Trophoblast cell (in vitro differentiated cells and primary cell): Measurements from ENCODE around the gene PRXL2B.

Source experiments
- DNase-seq, 2 donors: peaks; one replicate each; pipeline ENCODE4 v3.0.0-alpha.2; 2016
- H2AFZ ChIP-seq: 2 replicates; pipeline ENCODE4 v1.6.1; 2013; ENCODE audit warnings: low read length, moderate library complexity, mild to moderate bottlenecking; ENCODE audit not compliant: insufficient read depth, poor library complexity
- H2AK5ac ChIP-seq: 2 replicates; pipeline ENCODE4 v1.6.1; 2013; ENCODE audit warnings: mild to moderate bottlenecking, low read length
- H2BK120ac ChIP-seq: 2 replicates; pipeline ENCODE4 v1.6.1; 2013; ENCODE audit warnings: low read length, mild to moderate bottlenecking, moderate library complexity; ENCODE audit not compliant: insufficient read depth, poor library complexity
- H2BK12ac ChIP-seq: 2 replicates; pipeline ENCODE4 v1.6.1; 2013; ENCODE audit warnings: mild to moderate bottlenecking, low read length, moderate library complexity
- H2BK5ac ChIP-seq: 2 replicates; pipeline ENCODE4 v1.6.1; 2013; ENCODE audit warnings: low read length, low read depth, moderate library complexity, mild to moderate bottlenecking; ENCODE audit not compliant: poor library complexity
- H3K14ac ChIP-seq: 2 replicates; pipeline ENCODE4 v1.6.1; 2013; ENCODE audit warnings: mild to moderate bottlenecking, low read length
- H3K18ac ChIP-seq: 2 replicates; pipeline ENCODE4 v1.6.1; 2013; ENCODE audit warnings: mild to moderate bottlenecking, low read length
- H3K23ac ChIP-seq: 2 replicates; pipeline ENCODE4 v1.6.1; 2013; ENCODE audit warnings: low read length
- H3K27ac ChIP-seq: 2 replicates; pipeline ENCODE4 v1.5.1; 2013; ENCODE audit warnings: low read depth, mild to moderate bottlenecking, inconsistent platforms, low read length, moderate library complexity
- H3K27me3 ChIP-seq: 2 replicates; pipeline ENCODE4 v1.6.1; 2013; ENCODE audit warnings: inconsistent platforms, mild to moderate bottlenecking, low read length, moderate library complexity; ENCODE audit not compliant: insufficient read depth
- H3K36me3 ChIP-seq, 2 experiments: 1 replicate in 1 of 2; 2 replicates in 1 of 2; pipeline ENCODE4 v1.6.1; 2013; ENCODE audit warnings: low read length in 2 of 2, mild to moderate bottlenecking in 2 of 2, moderate library complexity in 1 of 2; ENCODE audit not compliant: insufficient read depth in 2 of 2, control insufficient read depth in 1 of 2
- H3K4ac ChIP-seq: 2 replicates; pipeline ENCODE4 v1.6.1; 2013; ENCODE audit warnings: low read depth, mild to moderate bottlenecking, low read length, moderate library complexity
- H3K4me1 ChIP-seq, 2 experiments: 1 replicate in 1 of 2; 2 replicates in 1 of 2; pipeline ENCODE4 v1.6.1; 2013; ENCODE audit warnings: low read length in 2 of 2, mild to moderate bottlenecking in 2 of 2, moderate library complexity in 1 of 2; ENCODE audit not compliant: insufficient read depth in 2 of 2, control insufficient read depth in 1 of 2
- H3K4me2 ChIP-seq: 2 replicates; pipeline ENCODE4 v1.6.1; 2013; ENCODE audit warnings: inconsistent platforms, mild to moderate bottlenecking, low read length, moderate library complexity
- H3K4me3 ChIP-seq: 2 replicates; pipeline ENCODE4 v1.5.1; 2013; ENCODE audit warnings: mild to moderate bottlenecking, low read depth, low read length, inconsistent platforms
- H3K79me1 ChIP-seq: one replicate; pipeline ENCODE4 v1.6.1; 2013; ENCODE audit warnings: low read length
- H3K79me2 ChIP-seq: 2 replicates; pipeline ENCODE4 v1.6.1; 2013; ENCODE audit warnings: low read length, mild to moderate bottlenecking; ENCODE audit not compliant: control insufficient read depth, insufficient read depth, poor library complexity
- H3K9ac ChIP-seq: 2 replicates; pipeline ENCODE4 v1.6.1; 2013; ENCODE audit warnings: mild to moderate bottlenecking, low read length
- H3K9me3 ChIP-seq: 2 replicates; pipeline ENCODE4 v1.6.1; 2013; ENCODE audit warnings: low read depth, mild to moderate bottlenecking, control low read depth, inconsistent platforms, low read length; ENCODE audit not compliant: insufficient read depth
- H4K12ac ChIP-seq: 2 replicates; pipeline ENCODE4 v1.6.1; 2013; ENCODE audit warnings: low read depth, mild to moderate bottlenecking, low read length, moderate library complexity
- H4K8ac ChIP-seq: 2 replicates; pipeline ENCODE4 v1.6.1; 2013; ENCODE audit warnings: low read depth, mild to moderate bottlenecking, low read length, moderate library complexity
- H4K91ac ChIP-seq: one replicate; pipeline ENCODE4 v1.6.1; 2013; ENCODE audit warnings: low read depth, mild to moderate bottlenecking, low read length, moderate library complexity
- WGBS: extraction: QIAGEN DNeasy Blood & Tissue Kit; methylation state at CpG from one replicate; pipeline ENCODE4 v1.1.7; 2013; ENCODE audit warnings: missing lambda C conversion rate; ENCODE audit not compliant: insufficient read length, insufficient coverage; ENCODE audit errors: extremely low coverage; 5-methylcytosine and 5-hydroxymethylcytosine counted together

PRXL2B gene

DNA sequence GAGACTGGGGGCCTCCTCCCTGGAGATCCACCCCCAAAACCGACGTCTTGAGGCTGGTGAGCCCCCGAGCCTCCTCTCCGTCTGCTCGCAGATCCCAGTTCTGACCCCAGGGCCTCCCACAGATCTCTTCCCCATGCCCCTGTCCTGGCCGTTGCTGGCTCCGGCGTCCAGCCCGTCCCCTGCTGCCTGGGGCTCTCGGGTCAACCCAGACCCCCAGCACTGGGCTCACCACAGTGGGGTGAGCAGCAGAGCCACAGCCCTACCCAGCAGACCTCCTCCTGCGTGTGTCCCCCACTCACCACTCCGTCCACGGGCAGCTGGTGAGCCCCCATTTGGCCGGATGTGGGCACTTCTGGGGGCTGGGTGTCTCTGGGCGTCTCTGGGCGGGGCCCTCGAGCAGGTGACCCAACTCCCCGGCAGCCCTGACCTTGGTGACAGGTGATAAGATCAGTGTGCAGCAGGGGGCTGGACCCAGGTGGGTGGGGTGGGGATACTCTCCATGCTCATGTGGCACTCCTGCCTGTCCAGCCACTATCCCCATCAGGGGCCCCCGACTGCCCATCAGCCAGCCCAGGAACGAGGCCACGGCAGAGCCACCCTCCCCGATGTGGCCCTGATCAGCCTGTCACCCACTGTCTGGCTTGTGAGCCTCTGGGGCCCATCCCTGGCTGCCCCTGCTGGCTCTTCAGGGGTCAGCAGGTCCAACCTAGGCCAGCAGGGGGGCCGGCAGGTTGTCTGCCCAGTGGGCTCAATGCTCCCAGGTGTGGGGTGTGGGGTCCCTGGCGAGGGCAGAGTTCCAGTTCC is 29.7 kb upstream of the PRXL2B start:
- H3K27ac ChIP-seq: no peak overlapping the region
- no peaks in the 10 kb centered on the region for H3K27me3 ChIP-seq
- no peak overlapping the region for H4K8ac ChIP-seq
- no CpG with 5 or more reads among the region's 24 CpGs for WGBS
- no peaks in the 10 kb centered on the region for H3K36me3 ChIP-seq
- no peak overlapping the region for H3K23ac ChIP-seq
- no peak overlapping the region for H2AK5ac ChIP-seq
- H3K4ac ChIP-seq: no peak overlapping the region
- no peak overlapping the region for H3K4me3 ChIP-seq
- no peaks in the 10 kb centered on the region for H3K79me2 ChIP-seq
- H3K9me3 ChIP-seq: no peaks in the 10 kb centered on the region
- H3K4me2 ChIP-seq: no peak overlapping the region
- H3K14ac ChIP-seq: no peak overlapping the region
- no peak overlapping the region for H2BK120ac ChIP-seq
- no peak overlapping the region for H4K12ac ChIP-seq
- H2BK12ac ChIP-seq: no peak overlapping the region
- DNase-seq: no peak
- H4K91ac ChIP-seq: no peak overlapping the region
- no peaks in the 10 kb centered on the region for H3K4me1 ChIP-seq
- no peak overlapping the region for H2AFZ ChIP-seq
- H2BK5ac ChIP-seq: no peak overlapping the region
- no peak overlapping the region for H3K18ac ChIP-seq
- H3K9ac ChIP-seq: no peak overlapping the region
- H3K79me1 ChIP-seq: no peaks in the 10 kb centered on the region

DNA sequence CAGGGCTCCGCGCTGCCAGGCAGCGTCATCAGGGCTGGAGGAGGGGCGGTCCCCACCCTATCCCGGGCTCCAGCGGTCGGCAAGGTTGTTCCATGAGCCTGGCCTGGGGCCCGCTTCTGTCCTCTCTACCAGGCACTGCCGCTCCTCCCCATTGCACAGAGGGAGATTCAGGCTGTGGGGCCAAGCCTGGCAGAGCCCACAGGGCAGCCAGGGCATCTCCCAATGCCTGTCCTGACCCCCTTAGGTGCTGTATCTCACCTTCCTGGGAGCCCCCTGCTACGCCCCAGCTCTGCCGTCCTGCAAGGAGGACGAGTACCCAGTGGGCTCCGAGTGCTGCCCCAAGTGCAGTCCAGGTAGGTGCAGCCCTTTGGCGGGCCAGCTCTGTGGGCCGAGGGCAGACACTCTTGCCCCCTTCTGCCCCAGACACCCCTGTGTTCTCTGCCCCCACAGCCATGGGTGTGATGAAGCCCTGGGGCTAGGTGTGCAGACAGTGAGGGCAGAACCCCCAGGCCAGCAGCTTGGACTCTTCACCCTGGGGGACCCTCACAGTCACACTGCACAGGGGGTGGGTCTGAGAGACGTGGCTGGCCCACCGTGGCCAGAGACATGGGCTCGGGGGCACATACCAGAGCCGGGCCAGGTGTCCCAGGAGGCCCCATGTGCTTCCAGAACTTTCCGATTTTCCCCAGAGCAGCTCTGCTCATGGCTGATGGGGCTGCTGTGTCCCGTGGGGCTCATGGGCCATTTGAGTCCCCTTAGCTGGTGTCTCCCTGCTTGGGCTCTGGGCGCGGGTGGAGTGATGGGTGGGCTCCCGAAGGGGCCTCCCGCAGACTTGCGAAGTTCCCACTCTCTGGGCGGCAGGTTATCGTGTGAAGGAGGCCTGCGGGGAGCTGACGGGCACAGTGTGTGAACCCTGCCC is 28.8 kb upstream of the PRXL2B start:
- no peak overlapping the region for H3K14ac ChIP-seq
- no peak overlapping the region for H3K9ac ChIP-seq
- WGBS: no CpG with 5 or more reads among the region's 30 CpGs
- H3K4ac ChIP-seq: no peak overlapping the region
- no peak overlapping the region for H3K4me3 ChIP-seq
- H4K8ac ChIP-seq: no peak overlapping the region
- no peaks in the 10 kb centered on the region for H3K27me3 ChIP-seq
- H3K27ac ChIP-seq: no peak overlapping the region
- H3K9me3 ChIP-seq: no peaks in the 10 kb centered on the region
- H3K79me2 ChIP-seq: no peaks in the 10 kb centered on the region
- H4K91ac ChIP-seq: no peak overlapping the region
- H3K18ac ChIP-seq: no peak overlapping the region
- no peak overlapping the region for H2BK12ac ChIP-seq
- no peak overlapping the region for H3K4me2 ChIP-seq
- no peaks in the 10 kb centered on the region for H3K4me1 ChIP-seq
- no peak overlapping the region for H4K12ac ChIP-seq
- H3K79me1 ChIP-seq: no peaks in the 10 kb centered on the region
- no peak overlapping the region for H2BK120ac ChIP-seq
- no peak overlapping the region for H2AFZ ChIP-seq
- DNase-seq: no peak
- H2AK5ac ChIP-seq: no peak overlapping the region
- H3K23ac ChIP-seq: no peak overlapping the region
- H3K36me3 ChIP-seq: no peaks in the 10 kb centered on the region
- H2BK5ac ChIP-seq: no peak overlapping the region

DNA sequence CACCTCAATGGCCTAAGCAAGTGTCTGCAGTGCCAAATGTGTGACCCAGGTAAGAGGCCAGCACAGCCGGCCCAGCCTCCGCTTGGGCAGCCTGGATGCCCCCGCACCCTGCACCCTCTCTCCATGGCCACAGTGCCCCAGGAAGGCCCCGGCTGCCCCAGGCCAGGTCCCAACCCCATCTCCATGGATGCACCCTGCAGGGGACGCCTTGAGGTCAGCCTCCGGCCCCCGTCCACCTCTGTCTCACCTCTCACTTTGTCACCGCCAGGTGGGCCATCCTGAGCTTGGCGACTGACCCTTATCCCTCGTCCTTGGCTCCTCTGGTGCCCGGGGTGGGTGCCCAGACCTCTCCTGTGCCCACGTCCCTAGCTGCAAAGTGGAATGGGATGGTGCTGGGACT is 28.2 kb upstream of the PRXL2B start:
- H2AK5ac ChIP-seq: no peak overlapping the region
- no peak overlapping the region for H4K8ac ChIP-seq
- H3K4me3 ChIP-seq: no peak overlapping the region
- H3K27ac ChIP-seq: no peak overlapping the region
- no CpG with 5 or more reads among the region's 12 CpGs for WGBS
- no peak overlapping the region for H3K4me2 ChIP-seq
- no peak overlapping the region for H2BK120ac ChIP-seq
- H3K27me3 ChIP-seq: no peaks in the 10 kb centered on the region
- no peaks in the 10 kb centered on the region for H3K36me3 ChIP-seq
- no peak overlapping the region for H3K23ac ChIP-seq
- H2BK12ac ChIP-seq: no peak overlapping the region
- H3K79me2 ChIP-seq: no peaks in the 10 kb centered on the region
- H3K4ac ChIP-seq: no peak overlapping the region
- no peaks in the 10 kb centered on the region for H3K4me1 ChIP-seq
- no peak overlapping the region for H4K91ac ChIP-seq
- H3K9ac ChIP-seq: no peak overlapping the region
- H2BK5ac ChIP-seq: no peak overlapping the region
- DNase-seq: no peak
- no peak overlapping the region for H4K12ac ChIP-seq
- no peak overlapping the region for H3K18ac ChIP-seq
- H3K14ac ChIP-seq: no peak overlapping the region
- H2AFZ ChIP-seq: no peak overlapping the region
- H3K79me1 ChIP-seq: no peaks in the 10 kb centered on the region
- no peaks in the 10 kb centered on the region for H3K9me3 ChIP-seq

DNA sequence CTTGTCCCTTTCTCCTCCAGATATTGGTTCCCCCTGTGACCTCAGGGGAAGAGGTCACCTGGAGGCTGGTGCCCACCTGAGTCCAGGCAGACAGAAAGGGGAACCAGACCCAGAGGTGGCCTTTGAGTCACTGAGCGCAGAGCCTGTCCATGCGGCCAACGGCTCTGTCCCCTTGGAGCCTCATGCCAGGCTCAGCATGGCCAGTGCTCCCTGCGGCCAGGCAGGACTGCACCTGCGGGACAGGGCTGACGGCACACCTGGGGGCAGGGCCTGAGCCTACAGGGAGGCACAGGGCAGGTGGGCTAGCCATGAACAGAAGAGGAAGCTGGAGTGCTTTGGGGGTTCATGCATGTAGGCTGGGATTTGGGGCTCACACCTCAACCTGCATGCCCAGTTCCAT is 27.7 kb upstream of the PRXL2B start:
- no peak overlapping the region for H3K27ac ChIP-seq
- H2AK5ac ChIP-seq: no peak overlapping the region
- H3K23ac ChIP-seq: no peak overlapping the region
- no peak overlapping the region for H2BK120ac ChIP-seq
- no peak overlapping the region for H2BK5ac ChIP-seq
- H3K4me1 ChIP-seq: no peaks in the 10 kb centered on the region
- no peak overlapping the region for H4K12ac ChIP-seq
- H4K8ac ChIP-seq: no peak overlapping the region
- no peak overlapping the region for H3K18ac ChIP-seq
- no peak overlapping the region for H3K4me2 ChIP-seq
- H3K14ac ChIP-seq: no peak overlapping the region
- no peak for DNase-seq
- H3K9me3 ChIP-seq: no peaks in the 10 kb centered on the region
- H3K4me3 ChIP-seq: no peak overlapping the region
- no peak overlapping the region for H3K9ac ChIP-seq
- H3K36me3 ChIP-seq: no peaks in the 10 kb centered on the region
- H3K27me3 ChIP-seq: no peaks in the 10 kb centered on the region
- no CpG with 5 or more reads among the region's 6 CpGs for WGBS
- H2AFZ ChIP-seq: no peak overlapping the region
- H3K79me1 ChIP-seq: no peaks in the 10 kb centered on the region
- no peak overlapping the region for H4K91ac ChIP-seq
- no peaks in the 10 kb centered on the region for H3K79me2 ChIP-seq
- no peak overlapping the region for H2BK12ac ChIP-seq
- no peak overlapping the region for H3K4ac ChIP-seq
